Prostate gland (tissue), 1 donor: ENCODE data around the gene POLK.

Experiments used
- POLR2A ChIP-seq: fragments of 450-650 bp; IDR thresholded peaks from one replicate; pipeline ENCODE4 v1.6.1; 2016; ENCODE audit warnings: antibody characterized with exemption, mild to moderate bottlenecking
- POLR2AphosphoS5 ChIP-seq: sonication (generic); formaldehyde crosslinking; IDR thresholded peaks from one replicate; pipeline ENCODE4 v1.6.1; 2017; ENCODE audit warnings: antibody characterized with exemption

GRCh38 chr5:75475364-75475763 is 36.3 kb upstream of the POLK start:
- TF ChIP-seq POLR2AphosphoS5 (no peak), POLR2A (no peak)
